ENCODE results near the gene TRIM46. TPM values are rescaled to one million over a fixed set of nuclear protein-coding genes. Genes with fewer than 3 reads are reported as not detected.
A peak's percentile ranks its signal among the peaks of the same experiment; 100 is the strongest.

The TRIM46 gene
- total and polyA plus RNA-seq, 2 experiments from 2014 or later, result 8.1 to 15.4 TPM

- peaks cover 24% of the 10 kb centered on the region for H3F3A ChIP-seq (replicated peaks; ENCODE audit: low read depth)
- no peak for DNase-seq (ENCODE audit: low spot score)
- H3K9me2 ChIP-seq (ENCODE audit: insufficient read depth), result no peaks in the 10 kb centered on the region
- peak overlapping the region; percentile 90 for H3K27ac ChIP-seq (ENCODE audit: low read depth)
- TF ChIP-seq ETS1 (IDR thresholded peaks at IDR 0.05) (no peak), POLR2AphosphoS5 (IDR thresholded peaks at IDR 0.05; ENCODE audit: low read depth) (no peak; the same call in 1 of the 2 replicates), JUNB (IDR thresholded peaks at IDR 0.05; ENCODE audit: unreplicated experiment) (no peak), REST (IDR thresholded peaks at IDR 0.05; ENCODE audit: unreplicated experiment) (no peak), EZH2phosphoT487 (IDR thresholded peaks at IDR 0.05; ENCODE audit: unreplicated experiment) (no peak), CTCF (conservative IDR thresholded peaks at IDR 0.05; ENCODE audit: low read depth in 2 of 2) (peak in 1 of 2 experiments; percentile 22; a peak in 2 of 4 replicates), ZNF462 (CRISPR knock-in tag; IDR thresholded peaks at IDR 0.05) (no peak)
- H3K4me3 Mint-ChIP-seq, result peak overlapping the region; percentile 88
- H3K79me2 ChIP-seq (replicated peaks; ENCODE audit: insufficient read depth), result 0 out of 2 replicates have a peak, but pooled peaks cover 7% of the 10 kb centered on the region
- H3K36me3 ChIP-seq (ENCODE audit: insufficient read depth), result no peaks in the 10 kb centered on the region
- peaks cover 30% of the 10 kb centered on the region for H3K4me1 Mint-ChIP-seq
- H2AFZ ChIP-seq, result peak overlapping the region; percentile 97
- no peak for ATAC-seq
- peaks cover 9% of the 10 kb centered on the region for H3K36me3 Mint-ChIP-seq (ENCODE audit: low read depth)
- H3K4me1 ChIP-seq (ENCODE audit: insufficient read depth), result peaks cover 21% of the 10 kb centered on the region
- H3K4me2 ChIP-seq, result peak overlapping the region; percentile 99
- peaks cover 42% of the 10 kb centered on the region for H3K27me3 Mint-ChIP-seq (ENCODE audit: insufficient read depth, low read depth, poor library complexity)
- peaks cover 6% of the 10 kb centered on the region; the same call in 1 of the 2 replicates for H3K27me3 ChIP-seq (ENCODE audit: insufficient read depth)
- H4K20me1 ChIP-seq (replicated peaks; ENCODE audit: insufficient read depth), result no peaks in the 10 kb centered on the region; the same call in 1 of the 2 replicates
- peak overlapping the region; percentile 99 for H3K4me3 ChIP-seq
- H3K9me3 Mint-ChIP-seq, result no peaks in the 10 kb centered on the region; the same call in 1 of the 3 replicates
- H3K27ac Mint-ChIP-seq, result peak overlapping the region; percentile 95
These were observed 35.7 kb downstream of the TRIM46 start for GRCh38 chr1:155209312-155209721.

Data from GM23338 (cell line).